ENCODE data around the gene PGF. TPM values are rescaled to one million over a fixed set of nuclear protein-coding genes. Genes with fewer than 3 reads are reported as not detected.

Gene PGF
- total and polyA plus RNA-seq, 2 of the 13 experiments (the other 11 are each of a cell fraction or from before 2014, with no cell fraction given), result 10.7 to 27.5 TPM

DNA sequence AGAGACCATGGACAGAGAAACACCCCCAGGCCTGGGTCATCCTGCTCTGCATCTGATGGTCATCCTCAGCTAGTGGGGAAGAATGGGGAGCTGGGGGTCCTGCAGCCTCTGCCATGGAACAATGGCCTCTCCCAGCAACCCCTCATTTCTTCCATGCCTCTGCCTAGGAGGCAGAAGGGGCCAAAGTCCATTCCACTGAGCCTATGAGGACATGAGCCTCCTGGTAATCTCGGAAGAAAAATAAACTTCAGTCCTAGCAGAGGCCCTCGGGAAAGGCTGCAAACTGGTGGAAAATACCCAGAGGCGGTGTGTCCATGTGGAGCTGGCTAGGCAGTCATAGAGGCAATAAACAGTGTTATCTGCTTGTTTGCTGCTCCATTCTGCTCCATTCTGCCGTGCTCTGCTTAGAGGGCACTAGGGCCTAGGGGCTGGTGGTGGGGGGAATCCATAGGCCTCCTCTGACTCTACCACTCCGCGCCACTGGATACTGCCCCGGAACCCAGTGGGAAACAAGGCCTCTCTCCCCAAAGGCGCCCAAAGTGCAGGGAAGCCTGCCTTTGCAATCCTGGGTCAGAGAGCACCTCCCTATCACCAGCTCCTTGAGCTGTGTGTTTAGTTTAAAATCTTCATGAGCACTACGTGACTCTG is 4.5 kb downstream of the PGF start (continued):
- TF ChIP-seq NKX3-1 (CRISPR knock-in tag; IDR thresholded peaks at IDR 0.05) (no peak), EP300 (IDR thresholded peaks at IDR 0.05; ENCODE audit: low read depth in 2 of 2, low read length in 2 of 2) (peak in 1 of 2 experiments; percentile 12; a peak in 1 of 4 replicates), EP300 (CRISPR knock-in tag; IDR thresholded peaks at IDR 0.05; ENCODE audit: borderline replicate concordance) (no peak), POLR2G (IDR thresholded peaks at IDR 0.05; ENCODE audit: low read depth, low read length) (peak; percentile 83), FOXK1 (CRISPR knock-in tag; IDR thresholded peaks at IDR 0.05; ENCODE audit: borderline replicate concordance, low read depth) (peak; percentile 39; the same call in 1 of the 2 replicates), ZNF326 (CRISPR knock-in tag; IDR thresholded peaks at IDR 0.05; ENCODE audit: borderline replicate concordance) (no peak), PHF8 (CRISPR knock-in tag; IDR thresholded peaks at IDR 0.05) (0 out of 2 replicates have a peak, but pooled peaks have one; percentile 17), PATZ1 (CRISPR knock-in tag; IDR thresholded peaks at IDR 0.05) (peak; percentile 29; the same call in 1 of the 2 replicates), FOXM1 (CRISPR knock-in tag; IDR thresholded peaks at IDR 0.05) (no peak), ZNF18 (CRISPR knock-in tag; IDR thresholded peaks at IDR 0.05; ENCODE audit: insufficient replicate concordance) (peak; percentile 11), TAF1 (CRISPR knock-in tag; IDR thresholded peaks at IDR 0.05) (peak; percentile 37), MEF2D (CRISPR knock-in tag; IDR thresholded peaks at IDR 0.05) (0 out of 2 replicates have a peak, but pooled peaks have one; percentile 15), DPF2 (CRISPR knock-in tag; IDR thresholded peaks at IDR 0.05; ENCODE audit: borderline replicate concordance, low read depth) (no peak), MYPOP (CRISPR knock-in tag; IDR thresholded peaks at IDR 0.05) (peak; percentile 17; the same call in 1 of the 2 replicates), ZNF101 (CRISPR knock-in tag; IDR thresholded peaks at IDR 0.05; ENCODE audit: borderline replicate concordance, low read depth) (no peak), ZNF772 (CRISPR knock-in tag; IDR thresholded peaks at IDR 0.05) (peak; percentile 65; the same call in 1 of the 2 replicates)
- TF ChIP-seq, protein P1, sequence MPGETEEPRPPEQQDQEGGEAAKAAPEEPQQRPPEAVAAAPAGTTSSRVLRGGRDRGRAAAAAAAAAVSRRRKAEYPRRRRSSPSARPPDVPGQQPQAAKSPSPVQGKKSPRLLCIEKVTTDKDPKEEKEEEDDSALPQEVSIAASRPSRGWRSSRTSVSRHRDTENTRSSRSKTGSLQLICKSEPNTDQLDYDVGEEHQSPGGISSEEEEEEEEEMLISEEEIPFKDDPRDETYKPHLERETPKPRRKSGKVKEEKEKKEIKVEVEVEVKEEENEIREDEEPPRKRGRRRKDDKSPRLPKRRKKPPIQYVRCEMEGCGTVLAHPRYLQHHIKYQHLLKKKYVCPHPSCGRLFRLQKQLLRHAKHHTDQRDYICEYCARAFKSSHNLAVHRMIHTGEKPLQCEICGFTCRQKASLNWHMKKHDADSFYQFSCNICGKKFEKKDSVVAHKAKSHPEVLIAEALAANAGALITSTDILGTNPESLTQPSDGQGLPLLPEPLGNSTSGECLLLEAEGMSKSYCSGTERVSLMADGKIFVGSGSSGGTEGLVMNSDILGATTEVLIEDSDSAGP (CRISPR knock-in tag; IDR thresholded peaks at IDR 0.05; ENCODE audit: borderline replicate concordance), result 0 out of 2 replicates have a peak, but pooled peaks have one; percentile 38
- TF ChIP-seq, protein P2, sequence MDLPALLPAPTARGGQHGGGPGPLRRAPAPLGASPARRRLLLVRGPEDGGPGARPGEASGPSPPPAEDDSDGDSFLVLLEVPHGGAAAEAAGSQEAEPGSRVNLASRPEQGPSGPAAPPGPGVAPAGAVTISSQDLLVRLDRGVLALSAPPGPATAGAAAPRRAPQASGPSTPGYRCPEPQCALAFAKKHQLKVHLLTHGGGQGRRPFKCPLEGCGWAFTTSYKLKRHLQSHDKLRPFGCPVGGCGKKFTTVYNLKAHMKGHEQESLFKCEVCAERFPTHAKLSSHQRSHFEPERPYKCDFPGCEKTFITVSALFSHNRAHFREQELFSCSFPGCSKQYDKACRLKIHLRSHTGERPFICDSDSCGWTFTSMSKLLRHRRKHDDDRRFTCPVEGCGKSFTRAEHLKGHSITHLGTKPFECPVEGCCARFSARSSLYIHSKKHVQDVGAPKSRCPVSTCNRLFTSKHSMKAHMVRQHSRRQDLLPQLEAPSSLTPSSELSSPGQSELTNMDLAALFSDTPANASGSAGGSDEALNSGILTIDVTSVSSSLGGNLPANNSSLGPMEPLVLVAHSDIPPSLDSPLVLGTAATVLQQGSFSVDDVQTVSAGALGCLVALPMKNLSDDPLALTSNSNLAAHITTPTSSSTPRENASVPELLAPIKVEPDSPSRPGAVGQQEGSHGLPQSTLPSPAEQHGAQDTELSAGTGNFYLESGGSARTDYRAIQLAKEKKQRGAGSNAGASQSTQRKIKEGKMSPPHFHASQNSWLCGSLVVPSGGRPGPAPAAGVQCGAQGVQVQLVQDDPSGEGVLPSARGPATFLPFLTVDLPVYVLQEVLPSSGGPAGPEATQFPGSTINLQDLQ (CRISPR knock-in tag; IDR thresholded peaks at IDR 0.05), result no peak
